Uterus (tissue), 4 donors: ENCODE data around the gene ABHD16A. TPM values are rescaled to one million over a fixed set of nuclear protein-coding genes. Genes with fewer than 3 reads are reported as not detected.
"Not testable (repeated sequence)": the region's sequence is repeated elsewhere in the genome, so short reads cannot be mapped to it uniquely, and the experiment has no call there.

Experiments used
- DNase-seq, 2 donors: peaks; one replicate each; pipeline ENCODE4 v3.0.0-alpha.2; 2019 to 2020
- H3K27ac ChIP-seq, 2 donors: fragments of 200-600 bp; sonication (generic); 1 replicate in 1 of 2; 2 replicates in 1 of 2; pipeline ENCODE4 v1.5.1; 2016 to 2018
- H3K27me3 ChIP-seq, 2 donors: fragments of 200-600 bp; sonication (generic); one replicate each; pipeline ENCODE4 v1.5.1; 2018 to 2019; ENCODE audit warnings: control low read depth in 1 of 2
- H3K36me3 ChIP-seq, 2 donors: fragments of 200-600 bp; sonication (generic); one replicate each; pipeline ENCODE4 v1.5.1; 2019; ENCODE audit warnings: control low read depth in 1 of 2
- H3K4me1 ChIP-seq, 2 donors: fragments of 200-600 bp; sonication (generic); one replicate each; pipeline ENCODE4 v1.5.1; 2018 to 2019; ENCODE audit warnings: control low read depth in 1 of 2
- H3K4me3 ChIP-seq, 2 donors: fragments of 200-600 bp; sonication (generic); 1 replicate in 1 of 2; 2 replicates in 1 of 2; pipeline ENCODE4 v1.5.1; 2018 to 2019; ENCODE audit warnings: mild to moderate bottlenecking in 1 of 2
- H3K9me3 ChIP-seq, 2 donors: fragments of 200-600 bp; sonication (generic); one replicate each; pipeline ENCODE4 v1.5.1; 2019; ENCODE audit warnings: control low read depth in 1 of 2
- POLR2A ChIP-seq, 2 donors: fragments of 450-650 bp; IDR thresholded peaks; one replicate each; pipeline ENCODE4 v1.6.1; 2016; ENCODE audit warnings: antibody characterized with exemption in 2 of 2, mild to moderate bottlenecking in 1 of 2, moderate library complexity in 1 of 2
- intact Hi-C: fragments of 100-400 bp; cut with DNase I; formaldehyde crosslinking; loops from one replicate; pipeline ENCODE4 v1.15.1; 2023; ENCODE audit warnings: low total_unique reads
- total RNA-seq, 4 donors: library from RNA; depleted of rRNA in 3 of 4; stranded (reverse); fragments of >200 nt in 3 of 4; gene quantifications; one replicate each; pipeline versions ENCODE4 v1.1.0 to v1.2.4, GENCODE V29; 2014 to 2023
- TF ChIP-seq, protein P1 (sequence below), 4 experiments: fragments of 200-600 bp in 2 of 4; fragments of 450-650 bp in 2 of 4; sonication (generic) in 2 of 4; IDR thresholded peaks; one replicate each; pipeline ENCODE4 v1.5.1; 2016 to 2019; ENCODE audit warnings: antibody characterized with exemption in 4 of 4, mild to moderate bottlenecking in 2 of 4, moderate library complexity in 1 of 4
- donor health status: DM: yes; HTN: yes; CAD: no.

Gene ABHD16A
- total RNA-seq, 4 donors from 2014 or later = 25.9 to 50.9 (median 37.9) TPM

DNA sequence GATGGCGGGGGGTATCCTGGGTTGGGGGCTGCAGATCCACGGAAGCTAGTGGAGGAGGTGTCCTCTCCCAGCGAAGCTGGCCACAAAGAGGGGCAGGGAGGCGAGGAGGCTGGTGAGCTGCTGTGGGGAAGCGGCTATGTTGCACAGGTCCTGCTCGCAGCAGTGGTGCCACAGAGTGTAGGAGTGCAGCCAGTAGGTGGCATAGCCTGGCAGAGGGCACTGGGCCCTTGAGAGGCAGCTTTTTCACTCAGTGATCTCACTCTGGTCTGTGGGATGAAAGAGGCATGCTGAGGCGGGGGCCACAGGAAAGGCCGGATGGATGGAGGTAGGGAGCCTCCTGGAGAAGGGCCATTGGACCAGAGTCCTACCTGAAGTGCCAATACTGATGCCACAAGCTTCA lies 9.2 kb upstream of the ABHD16A start:
- Histone ChIP-seq H3K4me1 (no peaks in the 10 kb centered on the region), H3K4me3 (no peak overlapping the region), H3K27ac (no peak overlapping the region), H3K9me3 (no peaks in the 10 kb centered on the region), H3K36me3 (no peaks in the 10 kb centered on the region), H3K27me3 (no peaks in the 10 kb centered on the region)
- no peak for TF ChIP-seq POLR2A (IDR thresholded peaks at IDR 0.05)
- TF ChIP-seq, protein P1, sequence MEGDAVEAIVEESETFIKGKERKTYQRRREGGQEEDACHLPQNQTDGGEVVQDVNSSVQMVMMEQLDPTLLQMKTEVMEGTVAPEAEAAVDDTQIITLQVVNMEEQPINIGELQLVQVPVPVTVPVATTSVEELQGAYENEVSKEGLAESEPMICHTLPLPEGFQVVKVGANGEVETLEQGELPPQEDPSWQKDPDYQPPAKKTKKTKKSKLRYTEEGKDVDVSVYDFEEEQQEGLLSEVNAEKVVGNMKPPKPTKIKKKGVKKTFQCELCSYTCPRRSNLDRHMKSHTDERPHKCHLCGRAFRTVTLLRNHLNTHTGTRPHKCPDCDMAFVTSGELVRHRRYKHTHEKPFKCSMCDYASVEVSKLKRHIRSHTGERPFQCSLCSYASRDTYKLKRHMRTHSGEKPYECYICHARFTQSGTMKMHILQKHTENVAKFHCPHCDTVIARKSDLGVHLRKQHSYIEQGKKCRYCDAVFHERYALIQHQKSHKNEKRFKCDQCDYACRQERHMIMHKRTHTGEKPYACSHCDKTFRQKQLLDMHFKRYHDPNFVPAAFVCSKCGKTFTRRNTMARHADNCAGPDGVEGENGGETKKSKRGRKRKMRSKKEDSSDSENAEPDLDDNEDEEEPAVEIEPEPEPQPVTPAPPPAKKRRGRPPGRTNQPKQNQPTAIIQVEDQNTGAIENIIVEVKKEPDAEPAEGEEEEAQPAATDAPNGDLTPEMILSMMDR (IDR thresholded peaks at IDR 0.05) = no peak
- DNase-seq = no peak
- intact Hi-C loops = no loop called here

DNA sequence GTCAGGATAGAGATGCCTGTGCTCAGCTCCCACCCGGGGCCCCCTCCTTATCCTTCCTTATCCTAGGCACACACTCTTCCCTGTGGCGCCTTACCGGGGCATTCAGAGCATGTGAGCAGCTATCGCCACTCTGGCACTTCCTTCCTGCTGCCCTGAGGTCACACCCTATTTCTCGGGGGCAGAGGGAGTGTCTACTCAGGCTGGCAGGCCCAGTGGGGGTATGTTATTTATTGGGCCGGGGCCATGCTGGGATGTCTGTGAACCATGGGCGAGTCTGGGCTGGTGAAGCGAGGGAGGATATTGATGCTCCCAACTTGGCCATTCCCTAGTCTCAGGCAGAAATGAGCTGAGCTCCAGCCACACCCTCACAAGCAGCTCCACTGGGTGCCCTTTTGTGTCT lies 8.1 kb upstream of the ABHD16A start:
- TF ChIP-seq, protein P1 (IDR thresholded peaks at IDR 0.05) = no peak
- no peak for TF ChIP-seq POLR2A (IDR thresholded peaks at IDR 0.05)
- no peak for DNase-seq
- Histone ChIP-seq H3K27ac (no peak overlapping the region), H3K27me3 (no peaks in the 10 kb centered on the region), H3K4me1 (no peaks in the 10 kb centered on the region), H3K4me3 (no peak overlapping the region), H3K36me3 (no peaks in the 10 kb centered on the region), H3K9me3 (no peaks in the 10 kb centered on the region)
- intact Hi-C loops = no loop called here

DNA sequence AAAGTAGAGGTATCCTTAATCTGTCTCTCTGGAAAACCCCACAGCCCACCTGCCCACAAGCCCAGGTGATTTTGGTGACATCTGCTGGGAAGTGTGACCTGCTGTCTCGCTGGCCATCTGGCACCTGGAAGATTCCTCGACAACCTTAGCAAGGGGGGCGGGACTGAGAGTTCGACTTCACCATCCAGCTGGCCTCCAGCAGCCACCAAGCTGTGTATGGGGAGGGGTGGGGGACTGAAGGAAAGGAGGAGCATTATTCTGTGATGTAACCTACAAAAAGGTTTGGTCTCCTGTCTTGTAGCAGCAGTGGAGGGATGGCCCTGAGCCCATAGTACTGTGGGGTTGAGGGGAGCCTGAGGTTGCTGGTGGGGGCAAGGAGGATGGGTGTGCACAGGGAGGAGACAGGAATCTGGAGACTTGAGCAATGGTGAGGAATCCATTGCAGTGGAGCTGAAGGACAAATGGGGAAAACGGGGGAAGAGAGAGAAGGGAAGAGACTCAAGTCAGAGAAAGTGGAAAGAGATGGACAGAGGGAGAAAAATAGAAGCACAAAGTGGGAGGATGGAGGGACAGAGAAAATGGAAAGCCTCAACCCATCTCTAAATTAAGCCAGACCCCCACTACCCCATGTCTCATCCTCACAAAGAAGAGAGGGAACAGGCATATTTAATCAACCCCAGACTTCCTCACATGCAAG lies 7.5 kb upstream of the ABHD16A start:
- intact Hi-C loops = no loop called here
- no peaks in the 10 kb centered on the region for H3K9me3 ChIP-seq
- no peaks in the 10 kb centered on the region for H3K27me3 ChIP-seq
- no peaks in the 10 kb centered on the region for H3K36me3 ChIP-seq
- H3K4me1 ChIP-seq = no peaks in the 10 kb centered on the region
- no peak overlapping the region for H3K4me3 ChIP-seq
- DNase-seq = no peak
- no peak for TF ChIP-seq POLR2A (IDR thresholded peaks at IDR 0.05)
- TF ChIP-seq, protein P1 (IDR thresholded peaks at IDR 0.05) = no peak
- no peak overlapping the region for H3K27ac ChIP-seq

DNA sequence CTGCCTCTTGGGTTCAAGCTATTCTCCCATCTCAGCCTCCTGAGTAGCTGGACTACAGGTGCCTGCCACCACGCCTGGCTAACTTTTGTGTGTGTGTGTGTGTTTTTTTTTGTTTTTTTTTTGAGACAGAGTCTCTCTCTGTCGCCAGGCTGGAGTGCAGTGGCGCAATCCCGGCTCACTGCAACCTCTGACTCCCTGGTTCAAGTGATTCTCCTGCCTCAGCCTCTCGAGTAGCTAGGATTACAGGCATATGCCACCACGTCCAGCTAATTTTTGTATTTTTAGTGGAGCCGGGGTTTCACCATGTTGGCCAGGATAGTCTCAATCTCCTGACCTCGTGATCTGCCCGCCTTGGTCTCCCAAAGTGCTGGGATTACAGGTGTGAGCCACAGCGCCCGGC lies 6.0 kb upstream of the ABHD16A start:
- H3K4me1 ChIP-seq, H3K9me3 ChIP-seq, H3K27me3 ChIP-seq, H3K36me3 ChIP-seq, DNase-seq, H3K27ac ChIP-seq, intact Hi-C loops, H3K4me3 ChIP-seq: not testable (repeated sequence)

DNA sequence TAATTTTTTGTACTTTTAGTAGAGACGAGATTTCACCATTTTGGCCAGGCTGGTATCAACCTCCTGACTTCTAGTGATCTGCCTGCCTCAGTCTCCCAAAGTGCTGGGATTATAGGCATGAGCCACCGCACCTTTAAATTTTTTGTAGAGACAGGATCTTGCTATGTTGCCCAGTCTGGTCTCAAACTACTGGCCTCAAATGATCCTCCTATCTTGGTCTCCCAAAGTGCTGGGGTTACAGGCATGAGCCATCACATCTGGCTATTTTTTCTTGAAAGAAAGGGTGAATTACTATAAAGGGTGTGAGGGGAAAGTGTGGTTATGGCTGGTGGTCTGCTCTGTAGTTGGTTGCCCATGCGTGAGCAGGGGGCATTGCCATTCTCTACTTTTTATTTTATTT lies 5.1 kb upstream of the ABHD16A start:
- Histone ChIP-seq H3K9me3 (no peaks in the 10 kb centered on the region), H3K4me1 (no peaks in the 10 kb centered on the region), H3K27ac (no peak overlapping the region), H3K4me3 (no peak overlapping the region), H3K27me3 (no peaks in the 10 kb centered on the region), H3K36me3 (no peaks in the 10 kb centered on the region)
- intact Hi-C loops = no loop called here
- no peak for DNase-seq
- TF ChIP-seq, protein P1 (IDR thresholded peaks at IDR 0.05) = no peak
- no peak for TF ChIP-seq POLR2A (IDR thresholded peaks at IDR 0.05)

DNA sequence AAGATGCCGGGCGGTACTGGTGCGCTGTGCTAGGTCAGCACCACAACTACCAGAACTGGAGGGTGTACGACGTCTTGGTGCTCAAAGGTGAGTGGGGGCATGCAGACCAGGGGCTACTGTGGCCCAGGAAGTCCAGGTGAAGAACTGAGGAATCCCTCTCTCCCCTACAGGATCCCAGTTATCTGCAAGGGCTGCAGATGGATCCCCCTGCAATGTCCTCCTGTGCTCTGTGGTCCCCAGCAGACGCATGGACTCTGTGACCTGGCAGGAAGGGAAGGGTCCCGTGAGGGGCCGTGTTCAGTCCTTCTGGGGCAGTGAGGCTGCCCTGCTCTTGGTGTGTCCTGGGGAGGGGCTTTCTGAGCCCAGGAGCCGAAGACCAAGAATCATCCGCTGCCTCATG lies 4.6 kb upstream of the ABHD16A start:
- no peaks in the 10 kb centered on the region for H3K27me3 ChIP-seq
- no peak overlapping the region for H3K27ac ChIP-seq
- intact Hi-C loops = no loop called here
- TF ChIP-seq, protein P1 (IDR thresholded peaks at IDR 0.05) = no peak
- TF ChIP-seq POLR2A (IDR thresholded peaks at IDR 0.05) = no peak
- no peaks in the 10 kb centered on the region for H3K9me3 ChIP-seq
- H3K4me1 ChIP-seq = no peaks in the 10 kb centered on the region
- H3K4me3 ChIP-seq = no peak overlapping the region
- H3K36me3 ChIP-seq = no peaks in the 10 kb centered on the region
- no peak for DNase-seq
